Activated T-helper 1 cell treated with Interleukin-2 at 50 U/mL for 16 hours (primary cell): Measurements from ENCODE around the gene ANO3.

Source experiments
- DNase-seq: peaks from one replicate; pipeline ENCODE4 v3.0.0-alpha.2; 2020; ENCODE audit warnings: low read depth

Gene ANO3

GRCh38 chr11:26493616-26494015 lies 161.7 kb downstream of the ANO3 start:
- no peak for DNase-seq

GRCh38 chr11:26507229-26507628 lies 175.3 kb downstream of the ANO3 start:
- DNase-seq: no peak

DNA sequence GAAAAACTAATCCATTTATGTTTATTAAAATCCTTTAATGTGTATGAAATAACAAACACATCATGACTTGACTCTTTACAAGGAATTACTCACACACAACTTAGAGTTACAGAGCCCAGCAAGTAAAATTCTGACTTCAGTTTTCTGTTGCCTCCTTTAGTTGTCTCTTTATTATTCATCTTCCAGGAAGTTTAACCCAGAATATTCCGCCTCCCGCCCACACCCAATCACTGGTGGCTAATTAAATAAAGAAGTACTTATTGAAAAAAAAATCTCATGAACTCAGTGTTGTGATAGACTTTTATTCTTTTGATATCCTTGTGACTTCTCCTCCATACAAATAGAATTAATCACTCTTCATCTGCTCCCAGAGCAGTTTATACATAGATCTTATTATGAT lies 178.2 kb downstream of the ANO3 start:
- DNase-seq: no peak

GRCh38 chr11:26510756-26511155 lies 178.8 kb downstream of the ANO3 start:
- no peak for DNase-seq

- DNase-seq: no peak
Measured at GRCh38 chr11:26512196-26512595, 180.3 kb downstream of the ANO3 start.

- no peak for DNase-seq
Measured at GRCh38 chr11:26519469-26519868, 187.5 kb downstream of the ANO3 start.

DNA sequence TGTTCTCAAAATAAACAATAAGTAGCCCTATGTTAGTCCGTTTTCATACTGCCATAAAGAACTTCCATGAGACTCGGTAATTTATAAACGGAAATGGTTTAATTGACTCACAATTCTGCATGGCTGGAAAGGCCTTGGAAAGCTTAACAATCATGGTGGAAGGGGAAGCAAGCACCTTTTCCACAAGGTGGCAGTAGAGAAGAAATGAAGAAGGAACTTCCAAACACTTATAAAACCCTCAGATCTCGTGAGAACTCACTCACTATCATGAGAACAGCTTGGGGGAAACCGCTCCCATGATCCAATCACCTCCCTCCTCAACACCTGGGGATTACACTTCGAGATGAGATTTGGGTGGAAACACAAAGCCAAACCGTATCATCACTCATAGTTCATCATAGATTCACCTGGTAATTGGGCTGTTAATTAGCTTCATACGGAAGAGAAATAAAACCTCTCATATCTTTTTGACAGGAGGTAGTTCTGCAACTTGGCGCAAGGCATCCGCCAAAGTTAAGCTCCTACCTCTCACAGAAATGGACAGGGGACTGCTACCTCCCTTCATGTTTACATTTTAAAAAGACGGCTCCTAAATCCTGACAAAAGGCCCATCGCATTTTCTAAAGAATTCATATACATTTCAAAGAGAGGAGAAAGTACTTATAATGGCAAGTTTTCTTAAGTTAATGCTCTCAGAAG lies 191.1 kb downstream of the ANO3 start:
- DNase-seq: no peak

DNA sequence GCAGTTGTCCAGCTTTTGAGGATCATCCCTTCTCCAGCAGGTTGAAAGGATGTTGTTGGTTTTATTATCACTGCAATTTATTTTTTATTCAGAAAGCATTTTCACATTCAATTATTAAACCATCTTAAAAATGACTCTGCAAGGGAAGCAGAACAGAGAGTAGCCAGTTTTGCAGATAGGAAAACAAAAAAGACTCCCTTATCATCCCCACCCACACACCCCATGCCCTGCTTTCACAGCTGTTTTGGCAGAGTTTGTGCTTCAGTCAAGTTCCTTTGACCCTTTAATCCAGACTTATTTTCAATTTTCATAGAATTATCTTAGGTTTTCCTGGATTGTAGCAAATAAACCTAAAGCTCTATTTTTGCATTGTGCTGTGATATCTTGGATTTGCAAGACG lies 195.8 kb downstream of the ANO3 start:
- DNase-seq: no peak

- no peak for DNase-seq
Measured at GRCh38 chr11:26537341-26537740, 205.4 kb downstream of the ANO3 start.

- DNase-seq: no peak
Measured at GRCh38 chr11:26539517-26539916, 207.6 kb downstream of the ANO3 start.

DNA sequence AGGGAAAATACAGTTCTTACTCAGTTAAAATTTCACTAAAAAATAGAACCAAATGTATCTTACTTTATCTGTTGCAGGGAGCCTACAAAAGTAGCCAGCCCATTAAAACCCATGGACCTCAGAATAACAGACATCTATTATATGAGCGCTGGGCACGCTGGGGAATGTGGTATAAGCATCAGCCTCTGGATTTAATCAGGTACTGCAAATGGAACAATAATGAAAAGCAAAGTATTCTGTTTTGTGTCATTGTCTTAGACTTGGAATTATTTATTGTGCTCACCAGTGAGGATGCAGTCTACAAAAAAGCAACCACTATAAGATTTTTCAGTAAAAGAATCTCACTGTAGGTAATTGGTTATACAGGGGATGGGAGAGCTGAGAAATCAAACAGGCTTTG lies 209.9 kb downstream of the ANO3 start:
- DNase-seq: no peak

GRCh38 chr11:26549176-26549575 lies 217.2 kb downstream of the ANO3 start:
- DNase-seq: no peak

- DNase-seq: no peak
Measured at GRCh38 chr11:26550022-26550421, 218.1 kb downstream of the ANO3 start.

- DNase-seq: no peak
Measured at GRCh38 chr11:26551186-26551801, 219.4 kb downstream of the ANO3 start.

DNA sequence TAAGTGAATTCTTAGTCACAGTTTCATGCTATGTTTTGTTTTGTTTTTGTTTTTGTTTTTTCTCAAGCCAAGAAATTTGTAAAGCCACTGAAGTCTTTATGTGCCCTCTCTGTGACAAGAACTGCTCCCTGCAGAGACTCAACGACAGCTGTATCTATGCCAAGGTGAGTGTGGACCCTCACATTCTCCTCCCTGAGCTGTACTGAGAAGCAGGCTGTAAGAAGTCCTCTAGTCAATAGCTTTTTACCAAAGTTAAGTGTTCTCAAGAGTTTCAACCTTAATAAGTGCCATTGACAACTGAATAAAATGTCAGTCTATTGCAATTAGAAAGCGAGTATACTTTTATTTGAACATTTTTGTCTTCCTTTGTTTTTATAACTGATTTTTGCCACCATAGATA lies 221.3 kb downstream of the ANO3 start:
- no peak for DNase-seq

DNA sequence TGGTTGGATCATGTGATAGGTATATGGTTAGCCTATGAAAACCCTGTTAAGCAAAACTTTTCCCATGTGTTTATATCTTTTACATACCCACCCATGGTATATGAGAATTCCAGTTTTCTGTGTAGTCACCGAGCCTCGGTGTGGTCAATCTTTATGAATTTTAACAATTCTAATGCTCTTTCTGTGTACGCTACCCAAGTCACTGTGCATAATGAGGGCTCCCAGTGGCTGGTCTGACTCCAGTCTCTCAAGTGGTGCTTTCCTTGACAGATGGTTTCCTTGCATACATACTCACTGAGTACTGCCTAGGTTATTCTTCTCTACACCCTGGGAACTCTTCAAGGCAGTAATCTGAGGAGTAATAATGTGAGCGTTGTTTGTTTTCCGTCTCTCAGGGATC lies 222.5 kb downstream of the ANO3 start:
- no peak for DNase-seq

DNA sequence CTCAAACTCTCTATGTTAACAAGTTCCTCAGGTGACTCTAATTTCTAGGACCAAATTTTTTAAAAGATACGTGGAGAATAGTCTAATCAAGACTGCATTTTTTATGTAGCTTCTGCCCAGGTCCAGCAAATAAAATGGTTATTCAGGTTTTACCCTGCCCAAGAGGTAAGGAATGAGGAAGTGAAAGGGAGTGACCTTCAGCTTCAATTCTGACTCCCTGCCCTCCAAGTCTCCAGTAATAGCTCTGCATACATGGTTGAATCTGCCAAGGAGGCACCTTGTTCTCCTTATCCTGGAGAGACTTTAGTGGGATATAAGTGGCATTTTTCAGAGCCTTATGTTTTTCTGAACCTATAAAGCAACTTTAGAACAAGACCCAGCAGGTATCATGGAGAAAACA lies 224.7 kb downstream of the ANO3 start:
- DNase-seq: no peak

DNA sequence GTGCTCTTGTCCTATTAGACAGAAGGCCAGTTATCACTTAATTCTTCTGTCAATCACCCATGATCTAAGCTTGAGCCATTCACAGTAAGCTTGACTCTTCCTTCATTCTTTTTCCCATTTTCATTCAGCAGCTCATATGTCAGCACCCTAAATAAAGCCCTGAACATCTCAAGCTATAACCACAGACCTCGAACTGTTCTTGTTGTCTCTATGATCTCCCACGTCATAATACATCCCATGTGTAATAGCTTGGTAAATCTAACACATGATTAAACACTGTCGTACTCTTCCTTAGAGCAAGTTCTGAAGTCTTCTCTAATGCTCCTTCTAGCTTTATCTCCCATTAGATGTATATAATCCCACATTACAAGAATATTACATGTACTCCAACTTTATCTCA lies 225.7 kb downstream of the ANO3 start:
- no peak for DNase-seq

GRCh38 chr11:26558190-26558589 lies 226.3 kb downstream of the ANO3 start:
- DNase-seq: no peak

GRCh38 chr11:26569646-26570045 lies 237.7 kb downstream of the ANO3 start:
- no peak for DNase-seq

DNA sequence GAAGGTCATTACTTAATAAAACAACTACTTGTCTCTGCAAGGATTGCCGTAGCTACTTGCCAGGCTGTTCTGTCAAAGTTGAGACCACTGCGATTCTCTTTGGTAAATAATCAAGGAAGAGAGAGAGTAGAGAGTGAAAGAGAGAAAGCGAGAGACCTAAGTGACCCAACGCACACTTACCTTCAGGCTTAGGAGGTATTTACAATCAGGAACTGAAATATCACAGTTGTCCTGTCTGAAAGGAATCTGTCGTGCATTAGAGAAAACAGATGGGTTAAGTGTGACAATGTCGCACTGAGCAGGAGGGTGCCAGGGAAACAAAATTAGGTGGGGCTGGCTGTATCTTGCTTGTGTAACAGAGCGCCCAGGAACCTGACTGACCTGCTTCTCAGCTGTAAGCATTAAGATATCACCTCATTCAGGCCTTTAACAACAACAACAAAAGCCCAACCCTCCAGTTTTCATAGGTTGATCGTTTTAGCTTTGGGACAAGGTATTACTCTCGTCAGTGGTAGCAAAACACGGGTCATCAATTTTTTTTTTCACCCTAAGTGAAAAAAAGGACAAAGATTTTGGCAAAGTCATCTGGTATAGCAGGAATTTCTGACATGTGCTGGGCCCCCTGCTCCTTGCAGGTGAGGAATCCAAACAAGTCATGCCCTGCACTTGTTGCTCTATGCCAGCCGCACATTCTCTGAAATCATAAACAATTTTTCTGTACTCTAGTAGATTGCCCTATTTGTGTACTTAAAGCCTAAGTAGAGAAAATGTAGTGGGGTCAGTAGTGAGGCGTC lies 240.1 kb downstream of the ANO3 start, which contains the start of gene MUC15:
Gene MUC15 (minus strand): TSS at position 403 of the 794 bp plus-strand sequence. CDS start 5,169 bp downstream, outside the sequence.
- DNase-seq: no peak

GRCh38 chr11:26572770-26573402 lies 241.0 kb downstream of the ANO3 start:
- no peak for DNase-seq

DNA sequence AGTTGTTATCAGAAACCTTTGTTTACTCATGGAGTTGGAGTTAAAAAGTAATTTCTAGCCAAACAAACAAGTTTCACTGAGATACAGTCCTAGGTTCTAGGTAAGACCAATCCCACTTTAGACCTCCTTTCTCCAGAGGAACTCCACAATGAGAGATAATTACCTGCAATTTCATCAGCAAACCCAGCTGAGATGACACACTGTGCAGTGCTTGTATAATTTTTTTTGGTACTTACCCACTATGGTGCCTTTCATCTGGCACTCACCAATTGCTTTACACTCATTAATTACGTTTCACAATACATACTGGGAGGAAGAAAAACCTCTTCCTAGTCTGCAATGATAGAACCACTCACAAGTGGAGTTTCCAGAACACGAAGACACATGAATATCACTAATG lies 242.0 kb downstream of the ANO3 start:
- no peak for DNase-seq
